Measurements from ENCODE around the gene FASN. TPM values are rescaled to one million over a fixed set of nuclear protein-coding genes. Genes with fewer than 3 reads are reported as not detected.

The FASN gene
- total RNA-seq, 1 donor from 2014 or later = 228 TPM

DNA sequence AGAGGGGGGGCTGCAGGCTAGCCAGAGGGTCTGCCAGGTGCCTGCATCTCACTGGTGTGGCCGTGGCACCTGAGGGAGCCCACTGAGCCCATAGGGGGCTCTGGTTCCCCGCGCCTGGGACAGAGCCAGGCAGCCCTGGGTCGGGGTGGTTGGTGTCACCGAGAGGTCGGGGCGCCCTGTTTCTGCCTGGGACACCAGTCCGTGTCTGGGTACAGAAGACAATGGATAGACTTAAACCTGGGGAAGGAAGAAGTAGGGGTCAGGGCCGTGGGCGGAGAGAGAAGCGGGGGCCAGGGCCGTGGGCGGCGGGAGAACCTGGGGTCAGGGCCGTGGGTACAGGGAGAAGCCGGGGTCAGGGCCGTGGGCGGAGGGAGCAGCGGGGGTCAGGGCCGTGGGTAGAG lies 49.5 kb downstream of the FASN start:
- Mint-ChIP-seq H3K27me3 (no peaks in the 10 kb centered on the region), H3K27ac (no peak overlapping the region), H3K36me3 (peaks cover 5% of the 10 kb centered on the region), H3K9me3 (no peaks in the 10 kb centered on the region), H3K4me1 (ENCODE audit: unreplicated experiment) (no peaks in the 10 kb centered on the region), H3K4me3 (no peak overlapping the region)
- no peak for DNase-seq (ENCODE audit: extremely low spot score, unreplicated experiment)
- TF ChIP-seq, protein P1, sequence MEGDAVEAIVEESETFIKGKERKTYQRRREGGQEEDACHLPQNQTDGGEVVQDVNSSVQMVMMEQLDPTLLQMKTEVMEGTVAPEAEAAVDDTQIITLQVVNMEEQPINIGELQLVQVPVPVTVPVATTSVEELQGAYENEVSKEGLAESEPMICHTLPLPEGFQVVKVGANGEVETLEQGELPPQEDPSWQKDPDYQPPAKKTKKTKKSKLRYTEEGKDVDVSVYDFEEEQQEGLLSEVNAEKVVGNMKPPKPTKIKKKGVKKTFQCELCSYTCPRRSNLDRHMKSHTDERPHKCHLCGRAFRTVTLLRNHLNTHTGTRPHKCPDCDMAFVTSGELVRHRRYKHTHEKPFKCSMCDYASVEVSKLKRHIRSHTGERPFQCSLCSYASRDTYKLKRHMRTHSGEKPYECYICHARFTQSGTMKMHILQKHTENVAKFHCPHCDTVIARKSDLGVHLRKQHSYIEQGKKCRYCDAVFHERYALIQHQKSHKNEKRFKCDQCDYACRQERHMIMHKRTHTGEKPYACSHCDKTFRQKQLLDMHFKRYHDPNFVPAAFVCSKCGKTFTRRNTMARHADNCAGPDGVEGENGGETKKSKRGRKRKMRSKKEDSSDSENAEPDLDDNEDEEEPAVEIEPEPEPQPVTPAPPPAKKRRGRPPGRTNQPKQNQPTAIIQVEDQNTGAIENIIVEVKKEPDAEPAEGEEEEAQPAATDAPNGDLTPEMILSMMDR (conservative IDR thresholded peaks at IDR 0.05) = no peak

DNA sequence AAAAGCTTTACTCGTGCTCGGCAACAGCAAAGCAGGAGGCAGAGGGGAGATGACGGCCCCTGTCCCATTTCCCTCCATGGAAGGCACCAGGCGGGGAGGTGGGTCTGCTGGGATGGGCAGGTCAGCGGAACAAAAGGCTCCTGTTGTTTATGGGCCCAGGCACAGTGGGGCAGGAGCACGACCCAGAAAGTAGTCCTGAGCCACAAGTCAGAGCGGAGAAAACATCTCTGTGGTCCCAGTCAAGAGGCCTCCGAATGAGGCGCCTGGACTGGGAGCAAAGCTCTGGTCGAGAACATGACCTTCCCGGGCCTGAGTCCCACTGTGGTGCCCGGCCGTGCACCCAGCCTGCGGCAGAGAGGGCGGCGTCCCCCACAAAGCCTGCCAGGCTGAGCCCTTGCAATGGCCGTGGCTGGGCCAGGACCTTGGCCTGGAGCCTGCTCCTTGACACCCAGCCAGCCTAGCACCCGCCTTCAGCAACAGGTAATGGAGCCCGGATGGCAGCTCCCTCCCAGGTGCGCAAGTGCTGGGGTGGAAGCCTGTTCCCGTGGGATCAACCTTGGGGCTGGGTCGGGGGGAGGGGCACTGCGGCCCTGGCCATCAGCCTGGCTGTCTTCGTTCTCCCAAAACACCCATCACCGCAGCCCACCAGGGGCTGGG lies 50.0 kb downstream of the FASN start:
- no peaks in the 10 kb centered on the region for H3K27me3 Mint-ChIP-seq
- DNase-seq (ENCODE audit: extremely low spot score, unreplicated experiment) = no peak
- H3K27ac Mint-ChIP-seq = no peak overlapping the region
- TF ChIP-seq, protein P1 (conservative IDR thresholded peaks at IDR 0.05) = no peak
- peak overlapping the region; percentile 16 for H3K4me3 Mint-ChIP-seq
- peaks cover 5% of the 10 kb centered on the region for H3K36me3 Mint-ChIP-seq
- H3K9me3 Mint-ChIP-seq = no peaks in the 10 kb centered on the region
- H3K4me1 Mint-ChIP-seq (ENCODE audit: unreplicated experiment) = no peaks in the 10 kb centered on the region

DNA sequence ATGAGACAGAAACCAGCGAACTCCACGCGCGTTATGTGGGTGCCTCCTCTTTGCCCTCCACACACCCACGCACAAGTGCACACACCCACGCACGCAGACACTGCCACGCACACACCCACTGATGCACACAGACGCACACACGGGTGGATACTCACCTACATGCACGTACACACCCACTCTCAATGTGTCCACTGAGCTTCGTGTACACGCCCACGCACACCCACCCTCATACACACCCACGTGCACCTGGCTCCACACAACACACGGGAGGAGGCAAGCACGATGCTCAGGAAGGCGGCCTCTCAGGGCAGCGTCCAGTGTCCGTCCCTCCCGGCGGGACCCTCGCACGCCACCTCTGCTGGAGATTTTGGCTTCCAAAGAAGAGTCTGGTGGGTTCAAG lies 50.7 kb downstream of the FASN start:
- H3K27me3 Mint-ChIP-seq = no peaks in the 10 kb centered on the region
- H3K9me3 Mint-ChIP-seq = no peaks in the 10 kb centered on the region
- DNase-seq (ENCODE audit: extremely low spot score, unreplicated experiment) = no peak
- H3K4me1 Mint-ChIP-seq (ENCODE audit: unreplicated experiment) = no peaks in the 10 kb centered on the region
- H3K36me3 Mint-ChIP-seq = peaks cover 5% of the 10 kb centered on the region
- TF ChIP-seq, protein P1 (conservative IDR thresholded peaks at IDR 0.05) = no peak
- H3K4me3 Mint-ChIP-seq = peak overlapping the region; percentile 16
- H3K27ac Mint-ChIP-seq = no peak overlapping the region

DNA sequence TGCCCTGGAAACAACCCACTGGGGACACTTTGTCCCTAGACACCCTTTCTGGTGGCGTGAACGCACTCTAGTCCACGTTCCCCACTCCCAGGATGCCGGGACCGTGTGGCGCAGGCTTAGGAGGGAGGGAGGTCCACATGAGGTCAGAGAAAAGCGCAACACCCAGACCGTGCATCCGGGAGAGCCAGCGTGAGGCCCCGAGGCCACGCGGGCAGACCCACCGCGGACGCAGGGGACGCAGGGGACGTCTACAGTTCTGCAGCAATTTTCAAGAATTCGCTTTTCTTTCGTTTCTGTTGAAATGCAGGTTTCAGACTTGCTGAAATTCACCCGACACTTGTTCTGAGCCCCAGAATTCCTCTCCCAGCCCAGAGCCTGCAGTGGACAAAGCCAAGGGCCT lies 51.1 kb downstream of the FASN start:
- H3K27ac Mint-ChIP-seq = no peak overlapping the region
- TF ChIP-seq, protein P1 (conservative IDR thresholded peaks at IDR 0.05) = no peak
- DNase-seq (ENCODE audit: extremely low spot score, unreplicated experiment) = no peak
- H3K27me3 Mint-ChIP-seq = no peaks in the 10 kb centered on the region
- H3K4me1 Mint-ChIP-seq (ENCODE audit: unreplicated experiment) = no peaks in the 10 kb centered on the region
- H3K36me3 Mint-ChIP-seq = peaks cover 5% of the 10 kb centered on the region
- H3K4me3 Mint-ChIP-seq = no peak overlapping the region
- H3K9me3 Mint-ChIP-seq = no peaks in the 10 kb centered on the region

DNA sequence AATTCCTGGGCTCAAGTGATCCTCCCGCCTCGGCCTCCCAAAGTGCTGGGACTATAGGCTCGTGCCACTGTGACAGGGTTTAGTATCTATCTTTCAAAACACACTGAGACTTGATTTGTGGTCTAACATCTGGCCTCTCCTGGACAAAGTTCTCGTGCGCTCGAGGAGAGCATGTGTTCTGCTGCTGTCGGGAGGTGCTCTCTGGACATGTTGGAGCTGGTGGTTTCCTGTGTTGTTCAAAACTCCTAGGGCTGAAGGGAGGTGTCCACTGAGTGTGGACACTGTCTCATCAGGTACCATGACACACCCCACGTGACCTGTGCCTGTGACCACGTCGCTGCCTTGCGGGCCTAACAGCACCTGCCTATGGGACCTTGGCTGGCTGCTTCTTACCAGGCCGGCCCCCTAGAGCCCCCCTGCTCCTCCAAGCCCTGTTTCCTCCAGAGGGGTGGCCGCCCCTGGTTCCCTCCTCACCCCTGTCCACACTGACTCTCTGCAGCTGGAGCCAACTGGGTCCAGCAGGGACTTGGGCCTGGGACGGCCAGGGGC lies 52.0 kb downstream of the FASN start:
- no peak overlapping the region for H3K27ac Mint-ChIP-seq
- peaks cover 5% of the 10 kb centered on the region for H3K36me3 Mint-ChIP-seq
- H3K27me3 Mint-ChIP-seq = no peaks in the 10 kb centered on the region
- H3K4me3 Mint-ChIP-seq = no peak overlapping the region
- H3K9me3 Mint-ChIP-seq = no peaks in the 10 kb centered on the region
- peaks cover 4% of the 10 kb centered on the region for H3K4me1 Mint-ChIP-seq (ENCODE audit: unreplicated experiment)
- TF ChIP-seq, protein P1 (conservative IDR thresholded peaks at IDR 0.05) = no peak
- no peak for DNase-seq (ENCODE audit: extremely low spot score, unreplicated experiment)

All from type B pancreatic cell (in vitro differentiated cells).